Right lobe of liver (tissue), 4 donors: Measurements from ENCODE around the gene RAB35.

Experiments
- CTCF ChIP-seq, 4 donors: fragments of 200-600 bp in 3 of 4; fragments of 450-650 bp in 1 of 4; IDR thresholded peaks; one replicate each; pipeline versions ENCODE4 v1.5.1 to v1.8.0; 2016 to 2022; ENCODE audit warnings: antibody characterized with exemption in 4 of 4, mild to moderate bottlenecking in 2 of 4
- POLR2A ChIP-seq: fragments of 450-650 bp; IDR thresholded peaks from one replicate; pipeline ENCODE4 v1.6.1; 2017; ENCODE audit warnings: antibody characterized with exemption, mild to moderate bottlenecking
- donor health status: DM: no; HTN: no; CAD: no.
- donor health status: DM: no; HTN: no; CAD: no.
- donor health status: DM: no; HTN: yes; CAD: no.

GRCh38 chr12:120092551-120093335 lies 23.8 kb downstream of the RAB35 start:
- TF ChIP-seq POLR2A (no peak), CTCF (IDR thresholded peaks at IDR 0.05) (peak in 3 of 4 donors; percentile 11 to 33 (median 12))
